C4-2B (cell line): Measurements from ENCODE around the gene NHS.

Experiments
- CTCF ChIP-seq: fragments of 450-650 bp; conservative IDR thresholded peaks from 2 replicates; pipeline ENCODE4 v1.5.1; 2017; ENCODE audit warnings: mild to moderate bottlenecking
- ZFX ChIP-seq: fragments of 450-650 bp; IDR thresholded peaks from 2 replicates; pipeline ENCODE4 v1.6.1; 2017

- TF ChIP-seq CTCF (no peak), ZFX (no peak)
Observed at GRCh38 chrX:17448188-17448587, 73.2 kb downstream of the NHS start.
